Cerebellar cortex (tissue), 1 donor: ENCODE measurements around the gene TNFRSF6B.
"Not testable (repeated sequence)": the region's sequence is repeated elsewhere in the genome, so short reads cannot be mapped to it uniquely, and the experiment has no call there.

Experiments used
- DNase-seq: peaks from one replicate; pipeline ENCODE4 v3.0.0-alpha.2; 2015; ENCODE audit warnings: low spot score

The TNFRSF6B gene

DNA sequence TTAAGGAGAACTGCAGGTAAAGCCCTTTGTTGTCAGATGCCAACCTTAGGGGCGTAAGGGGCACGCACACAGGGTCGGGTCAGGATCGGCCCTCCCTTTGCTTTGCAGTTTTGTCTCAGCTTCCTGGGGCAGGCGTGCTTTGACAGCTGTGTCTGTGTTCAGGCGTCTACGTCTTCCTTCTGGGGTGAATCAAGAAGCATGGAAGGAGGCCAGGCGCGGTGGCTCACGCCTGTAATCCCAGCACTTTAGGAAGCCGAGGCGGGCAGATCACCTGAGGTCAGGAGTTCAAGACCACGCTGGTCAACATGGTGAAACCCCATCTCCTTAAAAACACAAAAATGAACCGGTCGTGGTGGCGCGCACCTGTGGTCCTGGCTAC, 12.7 kb downstream of the TNFRSF6B start:
- no peak for DNase-seq

DNA sequence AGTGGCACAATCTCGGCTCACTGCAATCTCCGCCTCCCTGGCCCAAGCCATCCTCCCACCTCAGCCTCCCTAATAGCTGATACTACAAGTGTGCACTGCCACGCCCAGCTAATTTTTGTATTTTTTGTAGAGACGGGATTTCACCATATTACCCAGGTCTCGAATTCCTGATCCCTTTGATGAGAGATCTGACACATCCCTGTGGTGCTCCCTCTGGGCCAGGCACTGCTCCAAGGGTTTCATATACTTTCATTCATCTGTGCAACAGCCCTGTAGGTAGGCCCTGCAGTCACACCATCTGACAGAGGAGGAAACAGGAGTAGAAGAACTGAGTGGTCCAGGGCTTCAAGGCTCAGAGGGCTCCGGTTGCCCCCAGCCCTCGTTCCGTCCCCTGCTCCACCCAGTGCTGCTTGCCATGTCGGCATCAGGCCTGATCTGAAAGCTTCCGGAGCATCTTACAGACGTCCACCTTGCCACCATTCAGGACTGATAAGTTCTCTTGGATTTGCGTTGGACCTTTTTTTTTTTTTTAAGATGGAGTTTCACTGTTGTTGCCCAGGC, 14.7 kb downstream of the TNFRSF6B start:
- DNase-seq: no peak

GRCh38 chr20:63712191-63712590, 15.7 kb downstream of the TNFRSF6B start:
- no peak for DNase-seq

GRCh38 chr20:63714858-63715257, 18.4 kb downstream of the TNFRSF6B start:
- no peak for DNase-seq

DNA sequence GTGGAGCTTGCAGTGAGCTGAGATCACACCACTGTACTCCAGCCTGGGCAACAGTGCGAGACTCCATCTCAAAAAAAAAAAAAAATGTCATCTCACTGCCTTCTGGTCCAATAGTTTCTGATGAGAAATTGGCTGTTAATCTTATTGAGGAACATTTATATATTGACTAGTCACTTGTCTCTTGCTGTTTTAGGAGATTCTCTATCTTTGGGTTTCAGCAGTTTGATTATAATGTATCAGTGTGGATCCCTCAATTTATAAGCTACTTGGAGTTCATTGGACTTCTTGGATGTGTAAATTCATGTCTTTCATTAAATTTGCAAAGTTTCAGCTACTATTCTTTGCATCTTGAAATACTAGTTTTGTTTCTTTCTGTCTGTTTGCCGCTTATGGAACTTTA, 22.5 kb downstream of the TNFRSF6B start:
- no peak for DNase-seq

- not testable (repeated sequence) for DNase-seq
These were observed 26.6 kb downstream of the TNFRSF6B start for GRCh38 chr20:63722967-63723622.

DNA sequence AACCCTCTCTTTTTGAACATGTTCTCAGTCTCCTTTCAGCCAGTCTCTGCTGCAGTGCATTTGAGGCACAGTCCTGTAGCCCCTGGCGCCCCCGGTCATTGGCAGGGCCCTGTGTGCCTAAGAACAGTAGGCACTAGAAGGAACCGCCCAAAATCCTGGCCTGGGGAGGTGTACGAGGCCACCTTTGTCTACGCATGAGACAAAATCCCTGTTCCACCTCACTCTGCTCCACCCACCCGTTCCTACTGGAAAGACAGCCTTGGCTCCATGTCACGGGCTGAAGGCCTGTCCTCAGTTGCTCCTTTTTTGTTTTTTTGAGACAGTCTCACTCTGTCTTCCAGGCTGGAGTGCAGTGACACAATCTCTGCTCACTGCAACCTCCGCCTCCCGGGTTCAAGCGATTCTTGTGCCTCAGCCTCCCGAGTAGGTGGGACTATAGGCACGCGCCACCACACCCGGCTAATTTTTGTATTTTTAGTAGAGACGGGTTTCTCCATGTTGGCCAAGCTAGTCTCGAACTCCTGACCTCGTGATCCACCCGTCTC, 33.8 kb downstream of the TNFRSF6B start:
- not testable (repeated sequence) for DNase-seq

GRCh38 chr20:63731410-63731809, 35.0 kb downstream of the TNFRSF6B start:
- no peak for DNase-seq

- DNase-seq: no peak
These were observed 36.0 kb downstream of the TNFRSF6B start for GRCh38 chr20:63732118-63733095.

- no peak for DNase-seq
These were observed 36.7 kb downstream of the TNFRSF6B start for GRCh38 chr20:63733117-63733516.

DNA sequence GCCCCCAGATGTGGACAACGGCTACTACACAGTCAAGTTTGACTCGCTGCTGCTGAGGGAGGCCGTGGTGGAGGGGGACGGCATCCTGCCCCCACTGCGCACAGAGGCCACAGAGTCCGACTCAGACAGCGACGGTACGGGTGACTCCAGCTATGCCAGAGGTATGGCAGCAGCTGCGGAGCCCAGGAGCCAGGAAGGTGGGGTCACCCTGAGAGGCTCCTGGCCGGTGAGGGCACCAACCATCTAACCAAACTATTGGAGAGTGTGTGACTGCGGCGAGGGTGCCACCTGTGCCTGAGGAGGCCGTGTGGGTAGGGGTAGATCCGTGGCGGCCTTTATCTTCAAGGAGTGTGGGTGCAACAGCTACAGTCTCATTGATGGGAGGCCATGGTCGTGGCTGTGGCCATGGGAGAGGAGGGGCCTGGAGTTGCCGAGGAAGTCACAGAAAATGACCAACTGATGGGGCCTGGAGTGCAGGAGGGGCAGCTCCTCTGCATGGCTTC, 37.2 kb downstream of the TNFRSF6B start:
- no peak for DNase-seq

DNA sequence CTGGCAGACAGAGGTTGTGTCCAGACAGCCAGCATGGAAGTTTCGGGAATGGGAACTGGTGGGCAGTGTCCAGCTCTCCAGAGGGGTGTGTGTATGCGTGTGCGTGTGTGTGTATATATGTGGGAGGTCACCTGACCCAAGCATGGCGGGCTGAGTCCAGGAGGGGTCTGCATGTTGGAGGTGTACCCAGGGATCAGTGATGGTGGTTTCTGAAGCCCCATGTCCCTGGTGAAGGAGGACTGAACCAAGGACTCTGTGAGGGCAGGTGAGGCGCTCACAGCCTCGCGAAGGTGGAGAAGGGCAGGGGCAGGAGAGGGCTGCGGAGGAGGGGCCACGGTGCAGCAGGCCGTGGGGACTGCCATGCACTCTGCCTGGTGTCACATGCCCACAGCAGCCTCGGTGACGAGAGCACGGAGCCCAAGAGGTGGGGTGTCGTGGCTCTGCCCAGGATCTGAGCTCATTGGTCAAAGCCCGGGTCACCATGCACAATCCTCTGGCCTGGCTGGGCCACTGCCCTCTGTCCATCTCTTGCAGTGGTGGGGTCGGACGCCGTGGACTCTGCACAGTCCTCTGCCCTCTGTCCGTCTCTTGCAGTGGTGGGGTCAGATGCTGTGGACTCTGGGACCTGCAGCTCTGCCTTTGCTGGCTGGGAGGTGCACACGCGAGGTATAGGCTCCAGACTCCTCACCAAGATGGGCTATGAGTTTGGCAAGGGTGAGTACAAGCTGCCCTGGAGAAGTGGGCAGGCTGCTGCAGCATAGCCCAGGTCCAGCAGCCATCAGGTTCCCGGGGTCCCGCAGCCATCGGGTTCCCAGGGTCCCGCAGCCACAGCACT, 37.9 kb downstream of the TNFRSF6B start:
- DNase-seq: no peak

GRCh38 chr20:63734946-63735858, 38.8 kb downstream of the TNFRSF6B start:
- DNase-seq: no peak

DNA sequence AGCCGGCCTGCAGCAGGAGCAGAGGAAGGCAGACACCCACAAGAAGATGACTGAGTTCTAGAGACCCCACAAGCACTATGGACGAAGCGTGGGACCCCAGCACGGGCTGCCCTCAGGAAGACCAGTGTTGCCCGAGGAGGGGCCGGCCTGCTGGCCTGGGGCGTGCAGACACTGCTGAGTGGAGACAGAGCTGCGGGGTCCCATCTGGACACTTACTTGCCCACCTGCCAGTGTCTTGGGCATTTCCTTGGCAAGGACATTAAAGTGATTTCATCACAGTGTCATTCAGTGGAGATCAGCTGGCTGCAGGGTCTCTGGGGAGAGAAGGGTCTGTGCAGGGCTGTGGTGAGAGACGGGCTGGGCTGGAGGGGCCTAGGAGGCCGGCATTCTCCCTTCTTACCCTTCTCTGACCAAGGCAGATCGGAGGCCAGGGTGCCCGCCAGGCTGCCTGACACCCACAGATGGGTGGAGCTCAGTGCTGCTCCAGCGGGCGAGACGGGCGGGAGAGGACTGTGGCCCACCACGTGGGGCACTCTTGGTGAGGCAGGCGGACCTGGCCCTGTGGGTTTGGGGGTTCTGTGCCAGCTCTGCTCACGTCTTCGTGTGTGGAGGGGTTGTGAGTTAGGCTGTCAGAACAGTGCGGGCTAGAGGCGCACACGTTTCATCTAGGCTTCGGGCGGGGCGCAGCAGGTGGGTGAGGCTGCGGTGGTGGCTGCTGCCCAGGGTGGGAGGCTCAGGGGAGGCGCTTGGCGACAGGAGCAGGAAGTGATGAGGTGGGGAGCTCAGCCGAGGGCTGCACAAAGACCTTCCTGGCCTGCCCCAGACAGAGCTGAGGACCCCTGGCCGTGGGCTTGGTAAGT, 39.6 kb downstream of the TNFRSF6B start, which contains the start of gene LIME1:
Gene LIME1, plus strand, starts transcription at position 806 of the 860 bp plus-strand sequence. CDS start 886 bp downstream, outside the sequence.
- no peak for DNase-seq

DNA sequence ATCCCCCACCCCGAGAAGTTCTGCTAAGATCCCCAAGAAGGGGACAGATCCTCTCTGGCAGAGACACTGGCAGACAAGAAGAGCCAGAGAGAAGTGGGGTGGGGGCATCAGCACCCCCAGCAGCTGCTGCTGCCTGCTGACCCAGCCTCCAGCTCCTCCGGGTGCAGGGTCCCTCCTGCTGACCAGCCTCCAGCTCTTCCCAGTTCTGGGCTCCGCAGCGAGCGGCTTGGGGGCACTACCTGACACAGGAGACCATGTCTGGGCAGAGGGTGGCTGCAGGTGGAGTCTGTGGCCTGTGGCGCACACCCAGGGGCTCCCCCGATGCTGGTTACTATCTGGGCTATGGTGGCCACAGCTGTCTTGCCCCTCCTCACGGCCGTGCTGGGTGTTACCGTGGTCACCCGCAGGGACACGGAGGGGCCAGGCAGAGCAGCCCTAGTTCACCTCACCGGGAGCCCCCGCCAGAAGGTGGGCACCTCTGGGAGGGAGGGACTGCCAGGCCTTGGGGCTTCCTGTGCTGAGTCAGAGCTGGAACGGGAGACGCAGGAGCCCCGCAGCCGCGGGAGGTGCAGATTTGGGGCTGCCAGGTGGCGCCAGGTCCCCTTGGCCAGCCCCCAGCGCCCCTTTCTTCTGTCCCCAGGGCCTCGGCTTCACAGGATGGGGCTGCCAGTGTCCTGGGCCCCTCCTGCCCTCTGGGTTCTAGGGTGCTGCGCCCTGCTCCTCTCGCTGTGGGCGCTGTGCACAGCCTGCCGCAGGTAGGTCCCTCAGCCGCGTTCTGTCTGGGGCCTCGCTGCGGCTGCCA, 40.6 kb downstream of the TNFRSF6B start:
- no peak for DNase-seq

GRCh38 chr20:63737695-63737944, 41.2 kb downstream of the TNFRSF6B start:
- DNase-seq: no peak

GRCh38 chr20:63737945-63738686, 41.7 kb downstream of the TNFRSF6B start:
- no peak for DNase-seq

GRCh38 chr20:63738687-63739129, 42.3 kb downstream of the TNFRSF6B start:
- DNase-seq: peak; percentile 65
